Stimulated activated CD4-positive, alpha-beta T cell treated with anti-CD3 and anti-CD28 coated beads, Interleukin-4, amount 100 ng/mL, for 4 hours (primary cell): Measurements from ENCODE around the gene EXOC3.
"Not testable (repeated sequence)": the region's sequence is repeated elsewhere in the genome, so short reads cannot be mapped to it uniquely, and the experiment has no call there.

Source experiments
- DNase-seq, 2 experiments: peaks; one replicate each; pipeline ENCODE4 v3.0.0-alpha.2; 2020

EXOC3 gene

GRCh38 chr5:474840-475661 is 32.1 kb downstream of the EXOC3 start:
- no peak for DNase-seq

GRCh38 chr5:475704-476101 is 32.7 kb downstream of the EXOC3 start:
- no peak for DNase-seq

- no peak for DNase-seq
Measured at GRCh38 chr5:476102-476813, 33.3 kb downstream of the EXOC3 start.

- no peak for DNase-seq
Measured at GRCh38 chr5:476814-477175, 33.8 kb downstream of the EXOC3 start.

- no peak for DNase-seq
Measured at GRCh38 chr5:477247-477646, 34.3 kb downstream of the EXOC3 start.

- no peak for DNase-seq
Measured at GRCh38 chr5:477871-478270, 34.9 kb downstream of the EXOC3 start.

- no peak for DNase-seq
Measured at GRCh38 chr5:478369-478981, 35.5 kb downstream of the EXOC3 start.

GRCh38 chr5:478982-479535 is 36.1 kb downstream of the EXOC3 start:
- no peak for DNase-seq

- no peak for DNase-seq
Measured at GRCh38 chr5:479566-480319, 36.8 kb downstream of the EXOC3 start.

- DNase-seq, result no peak
Measured at GRCh38 chr5:481347-481746, 38.4 kb downstream of the EXOC3 start.

- DNase-seq, result no peak
Measured at GRCh38 chr5:482021-482420, 39.0 kb downstream of the EXOC3 start.

GRCh38 chr5:482506-482905 is 39.5 kb downstream of the EXOC3 start:
- DNase-seq, result no peak

GRCh38 chr5:483011-483410 is 40.0 kb downstream of the EXOC3 start:
- DNase-seq, result no peak

- no peak for DNase-seq
Measured at GRCh38 chr5:483434-484140, 40.6 kb downstream of the EXOC3 start.

- no peak for DNase-seq
Measured at GRCh38 chr5:484556-484955, 41.6 kb downstream of the EXOC3 start.

GRCh38 chr5:485113-485945 is 42.4 kb downstream of the EXOC3 start:
- DNase-seq, result no peak

GRCh38 chr5:485946-486491 is 43.0 kb downstream of the EXOC3 start:
- no peak for DNase-seq

- DNase-seq, result not testable (repeated sequence)
Measured at GRCh38 chr5:486597-486996, 43.6 kb downstream of the EXOC3 start.

GRCh38 chr5:488241-488640 is 45.3 kb downstream of the EXOC3 start:
- DNase-seq, result no peak

GRCh38 chr5:488744-489688 is 46.0 kb downstream of the EXOC3 start:
- DNase-seq, result no peak
